ENCODE data around the gene RASA4.
"Not testable (repeated sequence)": the region's sequence is repeated elsewhere in the genome, so short reads cannot be mapped to it uniquely, and the experiment has no call there.

Gene RASA4

GRCh38 chr7:102542083-102542482 is 74.5 kb downstream of the RASA4 start:
- not testable (repeated sequence) for DNase-seq

- DNase-seq = not testable (repeated sequence)
These were observed 76.0 kb downstream of the RASA4 start for GRCh38 chr7:102540604-102541003.

- not testable (repeated sequence) for DNase-seq
These were observed 81.4 kb downstream of the RASA4 start for GRCh38 chr7:102535062-102535615.

GRCh38 chr7:102532127-102532526 is 84.4 kb downstream of the RASA4 start:
- not testable (repeated sequence) for DNase-seq

GRCh38 chr7:102531583-102531982 is 85.0 kb downstream of the RASA4 start:
- not testable (repeated sequence) for DNase-seq

GRCh38 chr7:102527822-102528793 is 88.4 kb downstream of the RASA4 start:
- not testable (repeated sequence) for DNase-seq

GRCh38 chr7:102527182-102527581 is 89.4 kb downstream of the RASA4 start:
- DNase-seq = not testable (repeated sequence)

- not testable (repeated sequence) for DNase-seq
These were observed 91.8 kb downstream of the RASA4 start for GRCh38 chr7:102524803-102525202.

All from effector CD4-positive, alpha-beta T cell (primary cell).